Medulla oblongata (tissue), 1 donor: Measurements from ENCODE around the gene TMEM200A.

Experiments used
- DNase-seq: peaks from one replicate; pipeline ENCODE4 v3.0.0-alpha.2; 2015; ENCODE audit errors: extremely low spot score

Gene TMEM200A

GRCh38 chr6:130377915-130378314 lies 12.1 kb downstream of the TMEM200A start:
- no peak for DNase-seq

DNA sequence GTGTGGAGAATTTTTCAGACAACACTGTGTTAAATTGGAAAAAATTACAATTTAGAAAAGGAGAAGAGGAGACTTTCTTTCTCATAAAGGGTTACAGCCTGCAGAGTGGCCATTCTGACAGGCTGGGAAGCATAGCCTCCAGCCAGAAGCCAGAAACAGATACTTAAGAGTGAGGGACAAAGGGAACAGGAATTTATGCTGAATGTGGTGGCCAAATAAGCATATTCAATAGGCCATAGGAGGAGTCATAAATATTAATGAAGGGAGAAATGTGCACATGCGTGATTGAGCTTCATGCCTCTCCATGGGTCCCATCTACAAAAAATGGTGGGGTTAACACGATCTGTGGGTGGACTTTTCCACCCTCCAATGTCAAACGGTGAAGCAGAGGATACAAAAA lies 13.4 kb downstream of the TMEM200A start:
- DNase-seq = no peak

GRCh38 chr6:130381012-130381411 lies 15.2 kb downstream of the TMEM200A start:
- no peak for DNase-seq

- DNase-seq = no peak
Measured at GRCh38 chr6:130381459-130382380, 15.9 kb downstream of the TMEM200A start.

GRCh38 chr6:130382872-130383490 lies 17.2 kb downstream of the TMEM200A start:
- DNase-seq = no peak

- DNase-seq = no peak
Measured at GRCh38 chr6:130385064-130385695, 19.4 kb downstream of the TMEM200A start.

- DNase-seq = no peak
Measured at GRCh38 chr6:130389142-130389541, 23.3 kb downstream of the TMEM200A start.

DNA sequence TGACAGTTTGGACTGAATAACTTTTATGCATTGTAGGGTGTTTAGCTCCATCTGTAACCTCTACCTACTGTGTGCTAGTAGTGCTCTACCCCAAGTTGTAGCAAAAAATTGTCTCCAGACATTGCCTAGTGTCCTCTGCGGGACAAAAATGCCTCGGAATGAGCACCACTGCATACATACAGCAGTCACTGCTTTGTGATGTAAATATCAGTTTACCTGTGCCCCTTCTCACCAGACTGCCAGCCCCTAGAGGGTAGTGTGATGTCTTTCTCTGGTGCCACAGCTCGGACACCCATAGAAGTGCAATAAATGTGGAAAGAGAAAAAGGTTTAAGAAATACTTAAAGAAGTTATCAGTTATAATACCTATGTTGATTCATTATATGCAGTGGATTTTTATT lies 25.1 kb downstream of the TMEM200A start:
- DNase-seq = no peak

DNA sequence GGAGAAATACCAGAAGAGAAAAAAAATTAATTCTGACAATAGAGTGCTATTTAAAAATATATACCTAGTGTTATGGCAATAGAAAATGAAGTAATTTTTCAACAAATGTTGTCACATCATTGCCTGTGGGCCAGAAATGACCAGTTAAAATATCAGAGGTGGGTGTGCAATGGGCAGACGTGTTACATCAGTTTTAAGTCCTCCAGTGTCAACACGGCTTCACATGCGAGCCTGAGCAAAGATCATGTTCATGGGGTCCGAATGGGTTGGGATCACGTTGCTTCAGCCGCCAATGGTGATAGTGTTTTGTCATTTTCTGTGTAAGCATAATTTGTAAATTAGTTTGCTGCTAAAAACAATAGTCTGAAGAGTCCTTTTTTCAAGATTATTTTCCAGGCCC lies 27.5 kb downstream of the TMEM200A start:
- DNase-seq = no peak

DNA sequence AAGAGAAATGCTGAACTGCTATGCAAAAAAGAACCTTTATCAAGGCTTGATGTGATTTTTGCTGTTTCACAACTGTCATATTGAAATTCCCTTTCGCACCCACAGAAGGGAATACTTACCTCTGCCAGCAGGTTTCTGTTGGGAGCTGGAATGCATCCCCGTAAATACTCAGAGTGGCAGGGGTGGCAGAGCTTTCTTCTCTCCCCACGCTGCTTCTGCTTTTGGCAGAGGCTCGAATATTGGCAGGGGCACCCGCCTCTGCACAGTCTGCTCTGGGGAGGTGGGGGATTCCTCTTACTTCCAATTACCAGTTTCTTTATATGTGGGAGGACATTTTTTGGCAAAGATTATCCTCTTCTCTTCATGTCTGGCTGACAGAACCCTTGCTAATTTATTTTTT lies 28.4 kb downstream of the TMEM200A start:
- no peak for DNase-seq

GRCh38 chr6:130395164-130395563 lies 29.3 kb downstream of the TMEM200A start:
- DNase-seq = no peak

DNA sequence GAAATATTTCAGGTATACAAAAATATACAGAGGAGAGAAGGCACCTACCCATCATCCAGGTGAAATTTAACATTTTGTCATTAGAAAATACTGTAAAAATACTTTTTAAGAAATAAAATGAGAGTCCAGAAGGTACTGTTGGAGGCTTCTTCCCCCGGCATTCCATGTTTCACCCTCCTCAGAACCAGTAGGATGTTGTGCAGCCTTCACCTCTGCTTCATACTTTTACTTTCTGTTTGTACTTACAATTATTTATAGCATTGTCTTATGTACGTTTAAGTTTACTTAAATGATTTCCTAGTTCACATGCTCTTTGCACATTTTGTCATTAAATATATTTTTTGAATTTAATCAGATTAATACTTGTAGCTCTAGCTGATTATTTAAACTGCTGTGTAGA lies 30.9 kb downstream of the TMEM200A start:
- DNase-seq = no peak

DNA sequence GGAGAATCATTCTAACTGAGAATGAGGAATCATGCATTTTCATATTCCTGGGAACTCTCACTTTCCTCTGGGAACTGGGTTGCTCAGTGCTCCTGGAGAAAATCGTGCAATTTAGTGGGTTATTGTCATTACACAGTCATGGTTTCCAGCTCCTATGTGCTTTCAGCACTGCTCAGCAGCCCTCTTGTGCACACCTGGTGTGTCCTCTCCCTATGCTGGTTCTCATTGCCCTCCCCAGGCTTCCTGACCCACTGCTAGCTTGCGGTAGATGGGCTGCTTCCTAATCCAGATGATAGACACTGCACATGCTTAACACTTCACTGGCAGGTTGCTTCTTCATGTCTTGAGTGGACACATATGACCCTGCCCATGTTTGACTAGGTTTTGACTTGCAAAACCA lies 39.7 kb downstream of the TMEM200A start:
- no peak for DNase-seq

DNA sequence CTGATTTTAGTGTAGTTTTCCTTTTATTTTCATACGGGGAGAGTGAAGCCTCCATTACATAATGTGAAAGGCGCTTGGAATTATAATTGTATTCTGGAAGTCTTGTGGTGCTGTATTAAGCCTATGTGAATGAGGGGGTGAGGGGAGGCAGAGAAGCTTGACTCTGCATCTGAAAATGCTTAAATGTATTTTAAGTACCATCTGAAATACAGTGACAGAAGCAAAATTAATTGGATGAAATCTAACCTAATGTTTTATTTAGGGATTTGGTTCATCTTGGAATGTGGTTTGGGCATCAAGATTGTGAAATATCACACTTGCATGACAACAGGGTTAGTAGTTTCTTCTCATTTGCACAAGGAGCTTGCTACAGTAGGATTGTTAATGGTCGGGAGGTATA lies 41.2 kb downstream of the TMEM200A start:
- no peak for DNase-seq

- DNase-seq = no peak
Measured at GRCh38 chr6:130409418-130410100, 43.7 kb downstream of the TMEM200A start.

DNA sequence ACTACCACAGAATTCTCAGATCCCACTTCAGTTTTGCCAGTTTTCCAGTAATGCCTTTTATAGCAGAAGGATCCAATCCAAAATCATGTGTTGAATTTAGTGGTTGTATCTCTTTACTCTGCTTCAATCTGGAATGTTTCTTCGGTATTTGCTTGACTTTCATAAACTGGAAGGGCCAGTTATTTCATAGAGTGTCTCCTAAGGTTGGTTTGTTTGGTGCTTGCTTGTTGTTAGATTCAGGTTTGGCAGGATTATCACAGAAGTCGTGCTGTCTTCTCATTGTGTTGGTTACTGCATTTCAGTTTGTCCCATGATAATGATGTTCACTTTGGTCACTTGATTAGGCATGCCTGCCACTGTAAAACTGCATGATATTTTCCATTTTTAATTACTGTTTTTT lies 45.7 kb downstream of the TMEM200A start:
- DNase-seq = no peak

GRCh38 chr6:130412556-130413290 lies 46.9 kb downstream of the TMEM200A start:
- no peak for DNase-seq

DNA sequence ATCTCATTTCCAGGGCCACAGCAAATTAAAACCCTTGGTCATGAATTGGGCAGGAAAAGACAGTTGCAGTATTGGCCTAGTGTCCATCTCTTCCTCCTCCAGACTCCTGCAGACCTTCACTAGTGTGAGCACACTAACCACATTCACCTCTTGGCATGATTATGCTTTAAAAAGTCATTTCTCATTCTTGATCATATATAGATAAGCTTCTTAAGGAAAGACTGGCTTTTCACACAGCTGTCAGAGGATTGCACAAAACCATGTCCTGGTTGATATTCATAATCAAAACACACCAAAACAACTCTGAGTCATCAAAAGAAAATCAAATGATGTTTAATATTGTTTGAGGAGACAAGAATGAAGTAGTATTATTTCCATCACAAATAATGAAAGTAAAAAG lies 52.1 kb downstream of the TMEM200A start:
- DNase-seq = no peak

GRCh38 chr6:130420911-130421310 lies 55.1 kb downstream of the TMEM200A start:
- no peak for DNase-seq

- no peak for DNase-seq
Measured at GRCh38 chr6:130421585-130421984, 55.8 kb downstream of the TMEM200A start.

- no peak for DNase-seq
Measured at GRCh38 chr6:130423044-130423443, 57.2 kb downstream of the TMEM200A start.

GRCh38 chr6:130424710-130425109 lies 58.9 kb downstream of the TMEM200A start:
- no peak for DNase-seq
